ENCODE data around the gene EBI3.
A peak's percentile ranks its signal among the peaks of the same experiment; 100 is the strongest.
"Not testable (repeated sequence)": the region's sequence is repeated elsewhere in the genome, so short reads cannot be mapped to it uniquely, and the experiment has no call there.

Gene EBI3

GRCh38 chr19:4278419-4279266, 49.3 kb downstream of the EBI3 start, which contains the start of gene SHD:
Gene SHD, plus strand, starts transcription at chr19:4279266. Its CDS starts 798 bp downstream, at chr19:4280064.
- no peak within 1 kb of the TSS for H3K27ac Mint-ChIP-seq (ENCODE audit: low read depth)
- peaks cover 31% of the 10 kb centered on the region for H3K27me3 Mint-ChIP-seq
- peak within 1 kb of the TSS; percentile 41 for H3K4me3 Mint-ChIP-seq
- H3K36me3 Mint-ChIP-seq (ENCODE audit: insufficient read depth), result peaks cover 5% of the 10 kb centered on the region
- DNase-seq (ENCODE audit: low spot score in 2 of 2) (no peak), ATAC-seq (replicated peaks; ENCODE audit: extremely low read depth, poor library complexity, severe bottlenecking) (no peak)
- H3K9me3 Mint-ChIP-seq, result no peaks in the 10 kb centered on the region
- peaks cover 4% of the 10 kb centered on the region for H3K4me1 Mint-ChIP-seq

- ATAC-seq (replicated peaks; ENCODE audit: extremely low read depth, poor library complexity, severe bottlenecking), result no peak
- Mint-ChIP-seq H3K9me3 (no peaks in the 10 kb centered on the region), H3K4me3 (no peak overlapping the region), H3K36me3 (ENCODE audit: insufficient read depth) (peaks cover 5% of the 10 kb centered on the region), H3K27ac (ENCODE audit: low read depth) (no peak overlapping the region), H3K4me1 (peaks cover 4% of the 10 kb centered on the region), H3K27me3 (peaks cover 31% of the 10 kb centered on the region)
- no peak for DNase-seq (ENCODE audit: low spot score in 2 of 2)
These were observed 49.9 kb downstream of the EBI3 start for GRCh38 chr19:4279267-4279529.

GRCh38 chr19:4279530-4280422, 50.5 kb downstream of the EBI3 start:
- Mint-ChIP-seq H3K27me3 (peaks cover 31% of the 10 kb centered on the region), H3K4me1 (peaks cover 4% of the 10 kb centered on the region), H3K27ac (ENCODE audit: low read depth) (no peak overlapping the region), H3K9me3 (no peaks in the 10 kb centered on the region), H3K36me3 (ENCODE audit: insufficient read depth) (peaks cover 5% of the 10 kb centered on the region), H3K4me3 (peak overlapping the region; percentile 41)
- no peak for ATAC-seq (replicated peaks; ENCODE audit: extremely low read depth, poor library complexity, severe bottlenecking)
- no peak for DNase-seq (ENCODE audit: low spot score in 2 of 2)

- Mint-ChIP-seq H3K9me3 (no peaks in the 10 kb centered on the region), H3K27me3 (peaks cover 31% of the 10 kb centered on the region), H3K27ac (ENCODE audit: low read depth) (no peak overlapping the region), H3K36me3 (ENCODE audit: insufficient read depth) (peaks cover 2% of the 10 kb centered on the region), H3K4me1 (peaks cover 4% of the 10 kb centered on the region), H3K4me3 (no peak overlapping the region)
- DNase-seq (ENCODE audit: low spot score in 2 of 2), result no peak
- ATAC-seq (replicated peaks; ENCODE audit: extremely low read depth, poor library complexity, severe bottlenecking), result no peak
These were observed 55.0 kb downstream of the EBI3 start for GRCh38 chr19:4284176-4284958.

- H3K36me3 Mint-ChIP-seq (ENCODE audit: insufficient read depth), result peaks cover 2% of the 10 kb centered on the region
- DNase-seq (ENCODE audit: low spot score in 2 of 2) (no peak), ATAC-seq (replicated peaks; ENCODE audit: extremely low read depth, poor library complexity, severe bottlenecking) (no peak)
- no peaks in the 10 kb centered on the region for H3K9me3 Mint-ChIP-seq
- H3K4me1 Mint-ChIP-seq, result peaks cover under 1% of the 10 kb centered on the region
- no peak overlapping the region for H3K27ac Mint-ChIP-seq (ENCODE audit: low read depth)
- no peak overlapping the region for H3K4me3 Mint-ChIP-seq
- H3K27me3 Mint-ChIP-seq, result peaks cover 25% of the 10 kb centered on the region
These were observed 55.7 kb downstream of the EBI3 start for GRCh38 chr19:4284974-4285373.

- H3K4me3 Mint-ChIP-seq; H3K27ac Mint-ChIP-seq (ENCODE audit: low read depth); DNase-seq (ENCODE audit: low spot score in 2 of 2); H3K9me3 Mint-ChIP-seq; H3K4me1 Mint-ChIP-seq; ATAC-seq (replicated peaks; ENCODE audit: extremely low read depth, poor library complexity, severe bottlenecking); H3K36me3 Mint-ChIP-seq (ENCODE audit: insufficient read depth): not testable (repeated sequence)
- H3K27me3 Mint-ChIP-seq, result peaks cover 16% of the 10 kb centered on the region
These were observed 56.8 kb downstream of the EBI3 start for GRCh38 chr19:4286141-4286540.
